ENCODE results near the gene BCAS3. TPM values are rescaled to one million over a fixed set of nuclear protein-coding genes. Genes with fewer than 3 reads are reported as not detected.

BCAS3 gene
- total and polyA plus RNA-seq, 4 donors, result 5.8 to 24.6 (median 10.1) TPM

DNA sequence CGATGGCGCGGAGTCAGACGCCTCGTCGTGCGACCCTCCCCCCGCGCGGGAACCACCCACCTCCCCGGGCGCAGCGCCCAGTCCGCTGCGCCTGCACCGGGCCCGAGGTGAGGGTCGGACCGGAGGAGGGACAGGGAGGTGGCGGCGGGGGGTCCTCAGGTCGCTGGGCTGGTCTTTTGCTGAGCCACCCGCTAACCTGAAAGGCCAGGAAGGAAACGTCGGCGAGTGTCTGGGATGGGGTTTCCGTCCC, 726.9 kb downstream of the BCAS3 start:
- Histone ChIP-seq H3K9me3 (ENCODE audit: control insufficient read depth in 4 of 4, low read length in 3 of 4) (no peaks in the 10 kb centered on the region), H3K27ac (ENCODE audit: low read depth in 1 of 2, low read length in 2 of 2) (peak overlapping the region in 1 of 2 donors; percentile 20), H3K9ac (ENCODE audit: low read depth in 1 of 2, low read length in 2 of 2) (no peak overlapping the region), H3K36me3 (ENCODE audit: control insufficient read depth in 4 of 4, insufficient read depth in 3 of 4, low read depth in 1 of 4, low read length in 3 of 4) (no peaks in the 10 kb centered on the region), H3K27me3 (ENCODE audit: control insufficient read depth in 4 of 4, insufficient read depth in 4 of 4, low read length in 3 of 4) (peaks cover 12 to 16% (median 14%) of the 10 kb centered on the region in 4 donors), H3K4me3 (ENCODE audit: low read depth in 1 of 3, low read length in 3 of 3) (peak overlapping the region in 1 of 3 donors; percentile 22), H3K4me1 (ENCODE audit: control insufficient read depth in 4 of 4, insufficient read depth in 4 of 4, low read length in 3 of 4) (peaks cover 7 to 31% (median 15%) of the 10 kb centered on the region in 4 donors)
- no peak for DNase-seq (ENCODE audit: low spot score)
- TF ChIP-seq HNF4A (conservative IDR thresholded peaks at IDR 0.05) (no peak), FOXA1 (IDR thresholded peaks at IDR 0.05) (no peak), SP1 (IDR thresholded peaks at IDR 0.05) (no peak), JUND (IDR thresholded peaks at IDR 0.05) (no peak), EGR1 (IDR thresholded peaks at IDR 0.05; ENCODE audit: low read depth in 2 of 2) (no peak), TAF1 (conservative IDR thresholded peaks at IDR 0.05) (no peak), RAD21 (IDR thresholded peaks at IDR 0.05) (no peak), YY1 (IDR thresholded peaks at IDR 0.05) (no peak), FOXA2 (IDR thresholded peaks at IDR 0.05) (no peak), RXRA (IDR thresholded peaks at IDR 0.05) (no peak), NR2F2 (IDR thresholded peaks at IDR 0.05) (no peak), GABPA (IDR thresholded peaks at IDR 0.05 in 1 of 2, conservative IDR thresholded peaks at IDR 0.05 in 1 of 2) (no peak)
- TF ChIP-seq, protein P1, sequence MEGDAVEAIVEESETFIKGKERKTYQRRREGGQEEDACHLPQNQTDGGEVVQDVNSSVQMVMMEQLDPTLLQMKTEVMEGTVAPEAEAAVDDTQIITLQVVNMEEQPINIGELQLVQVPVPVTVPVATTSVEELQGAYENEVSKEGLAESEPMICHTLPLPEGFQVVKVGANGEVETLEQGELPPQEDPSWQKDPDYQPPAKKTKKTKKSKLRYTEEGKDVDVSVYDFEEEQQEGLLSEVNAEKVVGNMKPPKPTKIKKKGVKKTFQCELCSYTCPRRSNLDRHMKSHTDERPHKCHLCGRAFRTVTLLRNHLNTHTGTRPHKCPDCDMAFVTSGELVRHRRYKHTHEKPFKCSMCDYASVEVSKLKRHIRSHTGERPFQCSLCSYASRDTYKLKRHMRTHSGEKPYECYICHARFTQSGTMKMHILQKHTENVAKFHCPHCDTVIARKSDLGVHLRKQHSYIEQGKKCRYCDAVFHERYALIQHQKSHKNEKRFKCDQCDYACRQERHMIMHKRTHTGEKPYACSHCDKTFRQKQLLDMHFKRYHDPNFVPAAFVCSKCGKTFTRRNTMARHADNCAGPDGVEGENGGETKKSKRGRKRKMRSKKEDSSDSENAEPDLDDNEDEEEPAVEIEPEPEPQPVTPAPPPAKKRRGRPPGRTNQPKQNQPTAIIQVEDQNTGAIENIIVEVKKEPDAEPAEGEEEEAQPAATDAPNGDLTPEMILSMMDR (IDR thresholded peaks at IDR 0.05; ENCODE audit: low read depth, low read length, missing input control), result no peak
- TF ChIP-seq, protein P2, sequence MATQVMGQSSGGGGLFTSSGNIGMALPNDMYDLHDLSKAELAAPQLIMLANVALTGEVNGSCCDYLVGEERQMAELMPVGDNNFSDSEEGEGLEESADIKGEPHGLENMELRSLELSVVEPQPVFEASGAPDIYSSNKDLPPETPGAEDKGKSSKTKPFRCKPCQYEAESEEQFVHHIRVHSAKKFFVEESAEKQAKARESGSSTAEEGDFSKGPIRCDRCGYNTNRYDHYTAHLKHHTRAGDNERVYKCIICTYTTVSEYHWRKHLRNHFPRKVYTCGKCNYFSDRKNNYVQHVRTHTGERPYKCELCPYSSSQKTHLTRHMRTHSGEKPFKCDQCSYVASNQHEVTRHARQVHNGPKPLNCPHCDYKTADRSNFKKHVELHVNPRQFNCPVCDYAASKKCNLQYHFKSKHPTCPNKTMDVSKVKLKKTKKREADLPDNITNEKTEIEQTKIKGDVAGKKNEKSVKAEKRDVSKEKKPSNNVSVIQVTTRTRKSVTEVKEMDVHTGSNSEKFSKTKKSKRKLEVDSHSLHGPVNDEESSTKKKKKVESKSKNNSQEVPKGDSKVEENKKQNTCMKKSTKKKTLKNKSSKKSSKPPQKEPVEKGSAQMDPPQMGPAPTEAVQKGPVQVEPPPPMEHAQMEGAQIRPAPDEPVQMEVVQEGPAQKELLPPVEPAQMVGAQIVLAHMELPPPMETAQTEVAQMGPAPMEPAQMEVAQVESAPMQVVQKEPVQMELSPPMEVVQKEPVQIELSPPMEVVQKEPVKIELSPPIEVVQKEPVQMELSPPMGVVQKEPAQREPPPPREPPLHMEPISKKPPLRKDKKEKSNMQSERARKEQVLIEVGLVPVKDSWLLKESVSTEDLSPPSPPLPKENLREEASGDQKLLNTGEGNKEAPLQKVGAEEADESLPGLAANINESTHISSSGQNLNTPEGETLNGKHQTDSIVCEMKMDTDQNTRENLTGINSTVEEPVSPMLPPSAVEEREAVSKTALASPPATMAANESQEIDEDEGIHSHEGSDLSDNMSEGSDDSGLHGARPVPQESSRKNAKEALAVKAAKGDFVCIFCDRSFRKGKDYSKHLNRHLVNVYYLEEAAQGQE (IDR thresholded peaks at IDR 0.05), result no peak
- TF ChIP-seq, protein P3, sequence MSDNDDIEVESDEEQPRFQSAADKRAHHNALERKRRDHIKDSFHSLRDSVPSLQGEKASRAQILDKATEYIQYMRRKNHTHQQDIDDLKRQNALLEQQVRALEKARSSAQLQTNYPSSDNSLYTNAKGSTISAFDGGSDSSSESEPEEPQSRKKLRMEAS (IDR thresholded peaks at IDR 0.05), result no peak
- WGBS, result 11% methylated on average over 27 of the region's 27 CpGs

DNA sequence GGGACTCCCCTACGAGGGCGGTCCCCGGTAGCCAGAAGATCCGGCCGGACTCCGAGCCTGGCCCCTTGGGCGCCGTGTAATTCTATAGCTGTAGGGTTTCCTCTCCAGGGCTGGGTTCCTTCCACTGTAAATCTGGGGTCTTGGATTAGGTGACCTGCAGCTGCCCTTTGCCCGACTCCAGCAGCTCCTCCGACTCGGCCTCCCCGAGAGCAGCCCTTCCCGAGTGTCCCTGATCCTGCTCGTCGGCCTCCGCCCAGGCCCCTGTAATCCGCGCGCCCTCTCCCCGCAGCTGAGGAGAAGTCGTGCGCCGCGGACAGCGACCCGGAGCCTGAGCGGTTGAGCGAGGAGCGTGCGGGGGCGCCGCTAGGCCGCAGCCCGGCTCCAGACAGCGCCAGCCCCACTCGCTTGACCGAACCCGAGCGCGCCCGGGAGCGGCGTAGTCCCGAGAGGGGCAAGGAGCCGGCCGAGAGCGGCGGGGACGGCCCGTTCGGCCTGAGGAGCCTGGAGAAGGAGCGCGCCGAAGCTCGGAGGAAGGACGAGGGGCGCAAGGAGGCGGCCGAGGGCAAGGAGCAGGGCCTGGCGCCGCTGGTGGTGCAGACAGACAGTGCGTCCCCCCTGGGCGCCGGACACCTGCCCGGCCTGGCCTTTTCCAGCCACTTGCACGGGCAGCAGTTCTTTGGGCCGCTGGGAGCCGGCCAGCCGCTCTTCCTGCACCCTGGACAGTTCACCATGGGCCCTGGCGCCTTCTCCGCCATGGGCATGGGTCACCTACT, 727.4 kb downstream of the BCAS3 start:
- Histone ChIP-seq H3K9ac (ENCODE audit: low read depth in 1 of 2, low read length in 2 of 2) (no peak overlapping the region), H3K4me1 (ENCODE audit: control insufficient read depth in 4 of 4, insufficient read depth in 4 of 4, low read length in 3 of 4) (peaks cover 10 to 34% (median 18%) of the 10 kb centered on the region in 4 donors), H3K27me3 (ENCODE audit: control insufficient read depth in 4 of 4, insufficient read depth in 4 of 4, low read length in 3 of 4) (peaks cover 12 to 17% (median 15%) of the 10 kb centered on the region in 4 donors), H3K36me3 (ENCODE audit: control insufficient read depth in 4 of 4, insufficient read depth in 3 of 4, low read depth in 1 of 4, low read length in 3 of 4) (no peaks in the 10 kb centered on the region), H3K27ac (ENCODE audit: low read depth in 1 of 2, low read length in 2 of 2) (peak overlapping the region in 1 of 2 donors; percentile 41), H3K4me3 (ENCODE audit: low read depth in 1 of 3, low read length in 3 of 3) (peak overlapping the region in 1 of 3 donors; percentile 22), H3K9me3 (ENCODE audit: control insufficient read depth in 4 of 4, low read length in 3 of 4) (no peaks in the 10 kb centered on the region)
- no peak for DNase-seq (ENCODE audit: low spot score)
- WGBS, result 36% methylated on average over 71 of the region's 71 CpGs
- TF ChIP-seq, protein P4, sequence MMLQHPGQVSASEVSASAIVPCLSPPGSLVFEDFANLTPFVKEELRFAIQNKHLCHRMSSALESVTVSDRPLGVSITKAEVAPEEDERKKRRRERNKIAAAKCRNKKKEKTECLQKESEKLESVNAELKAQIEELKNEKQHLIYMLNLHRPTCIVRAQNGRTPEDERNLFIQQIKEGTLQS (IDR thresholded peaks at IDR 0.05), result no peak
- TF ChIP-seq JUND (IDR thresholded peaks at IDR 0.05) (no peak), TAF1 (conservative IDR thresholded peaks at IDR 0.05) (no peak), EGR1 (IDR thresholded peaks at IDR 0.05; ENCODE audit: low read depth in 2 of 2) (no peak), RXRA (IDR thresholded peaks at IDR 0.05) (no peak)
- TF ChIP-seq, protein P1 (IDR thresholded peaks at IDR 0.05; ENCODE audit: low read depth, low read length, missing input control), result no peak
